ENCODE measurements around the gene DIS3L.
"Not testable (repeated sequence)": the region's sequence is repeated elsewhere in the genome, so short reads cannot be mapped to it uniquely, and the experiment has no call there.

DIS3L gene

DNA sequence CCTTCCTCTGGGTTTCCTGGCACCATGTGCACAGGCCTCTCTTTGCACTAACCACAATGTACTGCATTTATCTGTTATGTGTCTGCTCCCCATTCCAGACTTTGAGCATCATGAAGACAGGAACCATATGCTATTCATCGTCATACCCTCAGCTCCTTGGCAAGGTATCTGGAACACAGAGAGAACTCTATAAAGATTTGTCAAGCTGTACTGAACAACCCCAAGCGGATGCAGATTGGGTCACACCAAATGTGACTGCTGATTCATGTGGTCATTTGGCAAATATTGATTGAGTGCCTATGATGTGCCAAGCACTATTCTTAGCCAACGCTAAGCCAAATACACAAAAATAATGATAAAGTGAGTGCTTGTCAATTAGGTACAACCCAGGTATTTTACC, 32.3 kb upstream of the DIS3L start:
- no peak overlapping the region for H3K4me3 ChIP-seq
- H3K4me1 ChIP-seq = no peaks in the 10 kb centered on the region
- H3K27me3 ChIP-seq (ENCODE audit: low read depth) = peaks cover 48% of the 10 kb centered on the region
- in situ Hi-C loops (cut with MboI; ENCODE audit: low sequenced_read_pairs) = no loop called here
- peaks cover 5% of the 10 kb centered on the region for H3K9me3 ChIP-seq
- no peaks in the 10 kb centered on the region for H3K36me3 ChIP-seq (replicated peaks)
- no peak for DNase-seq (ENCODE audit: low spot score in 2 of 2)

GRCh38 chr15:66262837-66263236, 30.5 kb upstream of the DIS3L start:
- in situ Hi-C loops (cut with MboI; ENCODE audit: low sequenced_read_pairs); H3K36me3 ChIP-seq (replicated peaks); H3K4me1 ChIP-seq; DNase-seq (ENCODE audit: low spot score in 2 of 2); H3K4me3 ChIP-seq; H3K9me3 ChIP-seq: not testable (repeated sequence)
- H3K27me3 ChIP-seq (ENCODE audit: low read depth) = peaks cover 30% of the 10 kb centered on the region

DNA sequence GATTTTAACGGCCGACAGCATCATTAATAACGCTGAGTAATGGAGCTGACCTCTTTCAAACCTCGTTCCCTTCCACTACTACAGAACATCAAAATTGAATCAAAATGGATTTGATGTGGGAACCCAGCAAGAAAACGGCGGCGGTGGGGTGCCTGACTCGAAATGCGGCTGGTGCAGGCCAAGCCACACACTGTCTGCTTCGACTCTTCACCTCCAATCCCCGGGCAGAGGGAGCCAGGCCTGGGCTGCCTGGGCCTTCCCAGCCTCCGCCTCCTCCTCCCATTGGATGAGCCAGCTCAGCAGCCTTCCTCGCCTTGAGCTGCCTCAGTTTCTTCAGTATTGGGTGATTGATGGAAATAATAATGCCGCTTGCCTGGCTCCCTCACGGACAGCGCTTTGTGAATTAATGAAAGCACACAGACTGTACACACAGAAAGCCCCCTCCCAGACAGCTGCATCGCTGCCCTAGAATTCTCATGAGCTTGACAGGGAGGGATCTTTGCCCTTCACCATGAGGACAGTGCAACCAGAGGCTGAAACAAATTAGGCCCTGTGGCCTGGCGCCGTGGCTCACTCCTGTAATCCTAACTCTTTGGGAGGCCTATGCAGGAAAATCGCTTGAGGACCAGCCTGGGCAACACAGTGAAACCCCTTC, 28.4 kb upstream of the DIS3L start:
- Histone ChIP-seq H3K36me3 (replicated peaks) (no peaks in the 10 kb centered on the region), H3K27me3 (ENCODE audit: low read depth) (peaks cover 20% of the 10 kb centered on the region), H3K4me1 (peaks cover 5% of the 10 kb centered on the region; the same call in 1 of the 2 replicates), H3K9me3 (peaks cover 5% of the 10 kb centered on the region), H3K4me3 (no peak overlapping the region)
- in situ Hi-C loops (cut with MboI; ENCODE audit: low sequenced_read_pairs) = no loop called here
- no peak for DNase-seq (ENCODE audit: low spot score in 2 of 2)

DNA sequence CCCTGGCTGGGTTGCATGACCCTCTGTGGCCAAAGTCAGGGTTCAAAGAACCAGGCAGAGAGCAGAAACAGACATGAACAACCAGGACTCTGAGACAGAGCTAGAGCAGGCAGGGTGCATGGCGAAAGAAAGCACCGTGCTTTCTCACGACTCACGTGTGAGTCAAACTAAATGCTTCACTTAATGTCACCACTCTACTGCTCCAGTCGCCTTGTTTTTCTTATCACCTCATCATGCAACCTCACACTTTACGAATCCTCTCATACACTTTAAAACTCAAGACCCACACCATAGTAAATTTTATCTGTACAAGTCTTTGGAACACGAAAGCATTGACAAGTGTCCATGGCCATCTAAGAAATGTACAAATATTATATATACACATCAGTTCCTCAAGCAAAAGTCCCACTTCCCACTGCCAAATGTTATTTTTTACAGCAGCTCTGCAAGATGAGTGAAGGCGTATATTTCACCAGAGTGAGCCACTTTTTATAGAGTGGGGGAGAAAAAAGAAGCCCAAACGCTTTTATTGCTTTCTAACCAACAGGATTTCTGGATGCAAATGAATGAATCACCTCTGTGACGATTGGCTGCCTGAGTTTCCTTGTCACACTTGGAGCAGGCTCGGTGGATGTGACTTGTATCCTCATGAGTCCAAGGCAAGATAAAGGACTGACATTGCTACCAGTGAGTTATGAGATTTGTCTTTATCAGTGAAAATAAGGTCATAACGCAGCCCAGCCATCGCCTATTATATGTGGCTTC, 23.9 kb upstream of the DIS3L start:
- Histone ChIP-seq H3K36me3 (replicated peaks) (no peaks in the 10 kb centered on the region), H3K27me3 (ENCODE audit: low read depth) (peaks cover 2% of the 10 kb centered on the region; the same call in 1 of the 2 replicates), H3K9me3 (no peaks in the 10 kb centered on the region), H3K4me3 (no peak overlapping the region), H3K4me1 (peaks cover 5% of the 10 kb centered on the region; the same call in 1 of the 2 replicates)
- in situ Hi-C loops (cut with MboI; ENCODE audit: low sequenced_read_pairs) = no loop called here
- DNase-seq (ENCODE audit: low spot score in 2 of 2) = peak; percentile 65 to 81

GRCh38 chr15:66270932-66271331, 22.4 kb upstream of the DIS3L start:
- in situ Hi-C loops (cut with MboI; ENCODE audit: low sequenced_read_pairs) = no loop called here
- Histone ChIP-seq H3K9me3 (no peaks in the 10 kb centered on the region), H3K4me3 (no peak overlapping the region), H3K27me3 (ENCODE audit: low read depth) (peaks cover 4% of the 10 kb centered on the region; the same call in 1 of the 2 replicates), H3K36me3 (replicated peaks) (no peaks in the 10 kb centered on the region), H3K4me1 (peaks cover 5% of the 10 kb centered on the region; the same call in 1 of the 2 replicates)
- DNase-seq (ENCODE audit: low spot score in 2 of 2) = no peak

DNA sequence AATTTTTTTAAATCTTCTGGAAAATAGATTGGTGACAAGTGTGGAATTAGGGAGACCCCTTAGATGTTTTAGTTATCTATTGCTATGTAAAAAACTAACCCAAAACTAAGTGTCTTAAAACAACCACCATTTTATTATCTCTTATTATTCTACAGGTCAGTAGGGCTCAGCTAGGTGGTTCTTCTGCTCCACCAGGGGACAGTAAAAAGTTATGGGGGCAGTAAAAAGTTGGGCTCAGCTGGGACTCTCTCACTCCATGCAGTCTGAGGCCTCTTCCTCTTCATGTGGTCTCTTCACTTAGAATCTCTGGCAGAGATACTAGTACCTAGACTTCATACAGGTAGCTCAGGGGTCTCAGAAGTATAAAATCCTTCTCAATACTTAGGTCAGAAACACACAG, 18.0 kb upstream of the DIS3L start:
- Histone ChIP-seq H3K9me3 (no peaks in the 10 kb centered on the region; the same call in 1 of the 2 replicates), H3K4me3 (no peak overlapping the region), H3K4me1 (no peaks in the 10 kb centered on the region), H3K36me3 (replicated peaks) (no peaks in the 10 kb centered on the region), H3K27me3 (ENCODE audit: low read depth) (peaks cover 23% of the 10 kb centered on the region)
- in situ Hi-C loops (cut with MboI; ENCODE audit: low sequenced_read_pairs) = no loop called here
- DNase-seq (ENCODE audit: low spot score in 2 of 2) = no peak

DNA sequence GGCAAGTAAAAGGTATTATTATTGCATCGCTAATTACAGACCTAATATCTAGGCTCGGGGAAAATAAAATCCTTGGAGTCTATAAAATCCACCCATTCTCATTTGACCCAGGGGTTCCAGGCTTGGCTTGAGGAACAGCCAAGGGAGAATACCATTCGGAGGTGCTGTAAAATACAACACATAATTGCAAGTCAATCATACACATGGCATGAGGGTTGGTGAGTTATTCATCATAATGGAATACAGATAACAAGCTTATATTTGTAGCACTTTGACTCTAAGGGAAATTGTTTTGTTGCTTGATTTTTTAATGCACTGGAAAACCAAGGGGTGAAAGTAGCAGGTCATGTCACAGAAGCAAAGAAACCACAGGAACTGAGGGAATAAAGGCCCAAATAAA, 16.8 kb upstream of the DIS3L start:
- no peaks in the 10 kb centered on the region for H3K36me3 ChIP-seq (replicated peaks)
- in situ Hi-C loops (cut with MboI; ENCODE audit: low sequenced_read_pairs) = no loop called here
- H3K4me3 ChIP-seq = no peak overlapping the region
- no peaks in the 10 kb centered on the region for H3K4me1 ChIP-seq
- DNase-seq (ENCODE audit: low spot score in 2 of 2) = no peak
- H3K27me3 ChIP-seq (ENCODE audit: low read depth) = peaks cover 32% of the 10 kb centered on the region
- H3K9me3 ChIP-seq = no peaks in the 10 kb centered on the region; the same call in 1 of the 2 replicates

GRCh38 chr15:66278056-66278455, 15.3 kb upstream of the DIS3L start:
- in situ Hi-C loops (cut with MboI; ENCODE audit: low sequenced_read_pairs) = no loop called here
- DNase-seq (ENCODE audit: low spot score in 2 of 2) = peak; percentile 43 to 69
- H3K4me1 ChIP-seq = no peaks in the 10 kb centered on the region
- H3K27me3 ChIP-seq (ENCODE audit: low read depth) = peaks cover 32% of the 10 kb centered on the region
- no peaks in the 10 kb centered on the region; the same call in 1 of the 2 replicates for H3K9me3 ChIP-seq
- H3K36me3 ChIP-seq (replicated peaks) = no peaks in the 10 kb centered on the region
- H3K4me3 ChIP-seq = no peak overlapping the region

DNA sequence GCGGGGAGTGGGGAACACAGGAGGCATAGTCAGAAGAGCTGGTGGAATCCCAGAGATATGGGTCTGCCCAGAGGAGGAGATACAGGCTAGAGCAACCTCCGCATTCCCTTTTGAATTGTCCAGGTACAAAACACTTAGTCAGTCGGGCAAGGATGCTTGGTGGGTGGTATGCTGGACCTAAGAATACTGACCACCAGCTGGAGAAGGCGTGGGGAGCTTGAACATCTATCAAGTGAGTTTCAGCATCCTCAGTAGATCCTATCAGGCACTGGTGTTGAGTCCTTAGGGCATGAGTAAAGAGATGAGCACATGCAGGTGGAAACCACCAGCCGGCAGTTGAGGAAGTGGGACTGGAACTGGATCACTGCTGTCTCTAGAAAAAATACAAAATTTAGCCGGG, 14.7 kb upstream of the DIS3L start:
- DNase-seq (ENCODE audit: low spot score in 2 of 2) = no peak
- no peaks in the 10 kb centered on the region for H3K4me1 ChIP-seq
- H3K4me3 ChIP-seq = no peak overlapping the region
- no peaks in the 10 kb centered on the region; the same call in 1 of the 2 replicates for H3K9me3 ChIP-seq
- no peaks in the 10 kb centered on the region for H3K36me3 ChIP-seq (replicated peaks)
- H3K27me3 ChIP-seq (ENCODE audit: low read depth) = peaks cover 32% of the 10 kb centered on the region
- in situ Hi-C loops (cut with MboI; ENCODE audit: low sequenced_read_pairs) = no loop called here

- no peaks in the 10 kb centered on the region for H3K36me3 ChIP-seq (replicated peaks)
- no peak overlapping the region for H3K4me3 ChIP-seq
- H3K9me3 ChIP-seq = no peaks in the 10 kb centered on the region; the same call in 1 of the 2 replicates
- no peaks in the 10 kb centered on the region for H3K4me1 ChIP-seq
- in situ Hi-C loops (cut with MboI; ENCODE audit: low sequenced_read_pairs) = no loop called here
- DNase-seq (ENCODE audit: low spot score in 2 of 2) = no peak
- H3K27me3 ChIP-seq (ENCODE audit: low read depth) = peaks cover 17% of the 10 kb centered on the region
These were observed 9.1 kb upstream of the DIS3L start for GRCh38 chr15:66284271-66284670.

DNA sequence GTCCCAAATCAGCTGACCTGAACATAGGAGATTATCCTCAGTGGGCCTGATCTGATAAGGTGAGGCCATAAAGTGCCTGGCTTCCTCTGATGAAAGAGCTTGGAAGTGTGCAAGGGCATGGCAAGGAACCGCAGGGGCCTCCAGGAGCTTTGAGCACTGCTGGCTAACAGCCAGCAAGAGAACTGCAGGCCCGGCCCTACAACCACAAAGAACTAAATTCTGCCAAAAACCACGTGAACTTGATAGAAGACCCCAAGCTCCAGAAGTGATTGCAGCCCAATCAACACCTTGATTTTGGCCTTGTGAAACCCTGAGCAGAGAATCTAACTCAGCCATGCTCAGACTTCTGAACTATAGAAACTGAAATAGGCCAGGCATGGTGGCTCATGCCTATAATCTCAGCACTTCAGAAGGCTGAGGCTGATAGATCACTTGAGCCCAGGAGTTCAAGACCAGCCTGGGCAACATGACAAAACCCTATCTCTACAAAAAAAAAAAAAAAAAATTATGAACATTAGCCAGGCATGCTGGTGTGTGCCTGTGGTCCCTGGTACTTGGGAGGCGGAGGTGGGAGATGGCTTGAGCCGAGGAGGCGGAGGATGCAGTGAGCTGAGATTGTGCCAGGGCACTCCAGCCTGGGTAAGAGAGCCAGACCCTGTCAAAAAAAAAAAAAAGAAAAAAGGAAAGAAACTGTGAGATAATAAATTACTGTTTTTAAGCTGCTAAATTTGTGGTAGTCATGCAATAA, 7.7 kb upstream of the DIS3L start:
- no peaks in the 10 kb centered on the region for H3K9me3 ChIP-seq
- H3K27me3 ChIP-seq (ENCODE audit: low read depth) = peaks cover 7% of the 10 kb centered on the region
- no peak for DNase-seq (ENCODE audit: low spot score in 2 of 2)
- H3K4me1 ChIP-seq = no peaks in the 10 kb centered on the region
- in situ Hi-C loops (cut with MboI; ENCODE audit: low sequenced_read_pairs) = no loop called here
- H3K4me3 ChIP-seq = no peak overlapping the region
- no peaks in the 10 kb centered on the region for H3K36me3 ChIP-seq (replicated peaks)

DNA sequence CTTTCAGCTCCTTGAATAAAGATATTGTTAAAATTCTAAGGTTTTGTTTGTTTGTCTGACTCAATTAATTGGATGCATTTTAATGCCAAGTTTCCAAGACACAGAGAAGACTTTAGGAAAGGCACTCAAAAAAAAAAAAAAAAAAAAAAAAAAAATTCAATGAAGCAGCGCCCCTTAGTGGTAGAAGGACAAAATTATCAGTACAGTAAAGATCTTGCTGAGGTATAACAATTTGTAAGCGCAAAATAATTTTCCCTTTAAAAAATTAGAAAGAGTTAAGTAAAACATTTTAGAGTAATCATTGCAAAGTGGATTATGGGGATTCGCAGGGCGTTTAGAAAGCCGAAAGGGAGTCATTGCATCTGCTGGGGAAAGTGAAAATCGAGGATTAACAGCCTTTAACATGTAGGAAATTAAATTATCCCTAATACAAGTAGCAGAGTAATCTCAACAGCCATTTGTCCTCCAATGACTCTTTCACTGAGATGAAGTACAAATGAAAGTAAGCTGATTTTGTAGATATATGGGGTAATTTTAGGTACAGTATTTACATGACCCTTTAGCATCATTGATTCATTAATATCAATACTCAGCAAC, 5.8 kb upstream of the DIS3L start:
- Histone ChIP-seq H3K4me1 (peaks cover 7% of the 10 kb centered on the region), H3K27me3 (ENCODE audit: low read depth) (no peaks in the 10 kb centered on the region), H3K4me3 (no peak overlapping the region), H3K36me3 (replicated peaks) (no peaks in the 10 kb centered on the region), H3K9me3 (no peaks in the 10 kb centered on the region)
- in situ Hi-C loops (cut with MboI; ENCODE audit: low sequenced_read_pairs) = no loop called here
- DNase-seq (ENCODE audit: low spot score in 2 of 2) = peak in 1 of 2 experiments; percentile 58

GRCh38 chr15:66288093-66288492, 5.3 kb upstream of the DIS3L start:
- peaks cover 12% of the 10 kb centered on the region for H3K4me1 ChIP-seq
- no peaks in the 10 kb centered on the region for H3K27me3 ChIP-seq (ENCODE audit: low read depth)
- H3K4me3 ChIP-seq = no peak overlapping the region
- H3K36me3 ChIP-seq (replicated peaks) = no peaks in the 10 kb centered on the region
- no peak for DNase-seq (ENCODE audit: low spot score in 2 of 2)
- H3K9me3 ChIP-seq = no peaks in the 10 kb centered on the region
- in situ Hi-C loops (cut with MboI; ENCODE audit: low sequenced_read_pairs) = no loop called here
